Measurements from ENCODE around the gene IPO5.

The IPO5 gene

GRCh38 chr13:98014766-98015165 lies 61.3 kb downstream of the IPO5 start:
- TF ChIP-seq RAD21 (IDR thresholded peaks at IDR 0.05; ENCODE audit: low read depth) (no peak), USF1 (IDR thresholded peaks at IDR 0.05) (no peak), TEAD4 (IDR thresholded peaks at IDR 0.05) (no peak), CREB1 (IDR thresholded peaks at IDR 0.05; ENCODE audit: low read depth) (no peak), NFIC (IDR thresholded peaks at IDR 0.05) (no peak), EGR1 (IDR thresholded peaks at IDR 0.05) (no peak), YY1 (IDR thresholded peaks at IDR 0.05; ENCODE audit: low read depth) (no peak), FOXM1 (IDR thresholded peaks at IDR 0.05; ENCODE audit: borderline replicate concordance, low read depth) (no peak), CEBPB (IDR thresholded peaks at IDR 0.05) (no peak), MAX (IDR thresholded peaks at IDR 0.05) (no peak), TCF12 (IDR thresholded peaks at IDR 0.05; ENCODE audit: low read depth) (no peak), TAF1 (IDR thresholded peaks at IDR 0.05; ENCODE audit: low read depth) (no peak), REST (IDR thresholded peaks at IDR 0.05; ENCODE audit: low read depth) (no peak), ZBTB7A (IDR thresholded peaks at IDR 0.05; ENCODE audit: low read depth) (no peak), EP300 (IDR thresholded peaks at IDR 0.05; ENCODE audit: borderline replicate concordance) (no peak)

GRCh38 chr13:98018293-98018692 lies 64.8 kb downstream of the IPO5 start:
- TF ChIP-seq ZBTB7A (IDR thresholded peaks at IDR 0.05; ENCODE audit: low read depth) (no peak), EP300 (IDR thresholded peaks at IDR 0.05; ENCODE audit: borderline replicate concordance) (no peak), TAF1 (IDR thresholded peaks at IDR 0.05; ENCODE audit: low read depth) (no peak), MAX (IDR thresholded peaks at IDR 0.05) (no peak), EGR1 (IDR thresholded peaks at IDR 0.05) (no peak), CEBPB (IDR thresholded peaks at IDR 0.05) (no peak), TEAD4 (IDR thresholded peaks at IDR 0.05) (no peak)

- no peak for TF ChIP-seq CREB1 (IDR thresholded peaks at IDR 0.05; ENCODE audit: low read depth)
- no peak for TF ChIP-seq CEBPB (IDR thresholded peaks at IDR 0.05)
- no peak for TF ChIP-seq TAF1 (IDR thresholded peaks at IDR 0.05; ENCODE audit: low read depth)
- TF ChIP-seq TCF12 (IDR thresholded peaks at IDR 0.05; ENCODE audit: low read depth): no peak
- TF ChIP-seq ZBTB7A (IDR thresholded peaks at IDR 0.05; ENCODE audit: low read depth): no peak
- TF ChIP-seq RAD21 (IDR thresholded peaks at IDR 0.05; ENCODE audit: low read depth): no peak
- TF ChIP-seq NFIC (IDR thresholded peaks at IDR 0.05): no peak
- no peak for TF ChIP-seq TEAD4 (IDR thresholded peaks at IDR 0.05)
- no peak for TF ChIP-seq REST (IDR thresholded peaks at IDR 0.05; ENCODE audit: low read depth)
- TF ChIP-seq USF1 (IDR thresholded peaks at IDR 0.05): no peak
- TF ChIP-seq EGR1 (IDR thresholded peaks at IDR 0.05): no peak
- TF ChIP-seq FOXM1 (IDR thresholded peaks at IDR 0.05; ENCODE audit: borderline replicate concordance, low read depth): no peak
- TF ChIP-seq MAX (IDR thresholded peaks at IDR 0.05): no peak
- no peak for TF ChIP-seq YY1 (IDR thresholded peaks at IDR 0.05; ENCODE audit: low read depth)
- no peak for TF ChIP-seq EP300 (IDR thresholded peaks at IDR 0.05; ENCODE audit: borderline replicate concordance)
Observed at GRCh38 chr13:98019186-98019585, 65.7 kb downstream of the IPO5 start.

- TF ChIP-seq USF1 (IDR thresholded peaks at IDR 0.05) (no peak), REST (IDR thresholded peaks at IDR 0.05; ENCODE audit: low read depth) (no peak), TCF12 (IDR thresholded peaks at IDR 0.05; ENCODE audit: low read depth) (no peak), TEAD4 (IDR thresholded peaks at IDR 0.05) (no peak), EP300 (IDR thresholded peaks at IDR 0.05; ENCODE audit: borderline replicate concordance) (no peak), CREB1 (IDR thresholded peaks at IDR 0.05; ENCODE audit: low read depth) (no peak), CEBPB (IDR thresholded peaks at IDR 0.05) (no peak), EGR1 (IDR thresholded peaks at IDR 0.05) (no peak), FOXM1 (IDR thresholded peaks at IDR 0.05; ENCODE audit: borderline replicate concordance, low read depth) (no peak), MAX (IDR thresholded peaks at IDR 0.05) (no peak), YY1 (IDR thresholded peaks at IDR 0.05; ENCODE audit: low read depth) (no peak), ZBTB7A (IDR thresholded peaks at IDR 0.05; ENCODE audit: low read depth) (no peak), TAF1 (IDR thresholded peaks at IDR 0.05; ENCODE audit: low read depth) (no peak), NFIC (IDR thresholded peaks at IDR 0.05) (no peak), RAD21 (IDR thresholded peaks at IDR 0.05; ENCODE audit: low read depth) (no peak)
Observed at GRCh38 chr13:98020271-98020670, 66.8 kb downstream of the IPO5 start.

Measured in Ishikawa (cell line).